ENCODE measurements around the gene MYBPH.

DNA sequence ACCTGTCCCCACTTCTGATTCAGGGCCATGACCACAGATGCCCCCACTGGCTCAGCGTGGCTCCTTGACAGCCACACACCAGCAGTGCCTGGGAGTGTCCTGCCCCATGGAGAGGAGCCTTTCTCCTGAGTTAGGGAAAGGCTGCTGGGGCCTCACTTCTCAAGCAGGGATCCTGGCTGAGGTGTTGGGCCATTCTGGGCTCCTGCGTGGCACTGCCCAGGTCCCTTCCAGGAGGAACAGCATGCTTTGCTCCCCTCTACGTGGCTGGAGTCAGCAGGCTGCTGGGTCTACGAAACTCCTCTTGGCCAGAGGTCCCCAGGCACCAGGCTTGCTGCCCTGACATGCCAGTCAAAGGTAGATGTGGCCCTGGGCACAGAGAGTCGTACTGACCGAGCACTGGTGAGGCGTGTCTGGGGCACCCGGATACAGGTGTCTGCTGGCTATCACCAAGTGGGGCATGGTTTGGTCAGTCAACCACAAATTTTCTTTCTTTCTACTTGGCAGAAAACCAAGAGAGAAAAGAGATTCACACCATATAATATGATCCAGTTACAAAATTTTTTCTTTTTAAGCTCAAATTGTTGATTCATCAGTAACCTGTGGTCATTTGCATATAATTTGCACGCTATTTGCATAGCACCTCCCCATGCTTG lies 44.0 kb downstream of the MYBPH start:
- TF ChIP-seq, protein P1, sequence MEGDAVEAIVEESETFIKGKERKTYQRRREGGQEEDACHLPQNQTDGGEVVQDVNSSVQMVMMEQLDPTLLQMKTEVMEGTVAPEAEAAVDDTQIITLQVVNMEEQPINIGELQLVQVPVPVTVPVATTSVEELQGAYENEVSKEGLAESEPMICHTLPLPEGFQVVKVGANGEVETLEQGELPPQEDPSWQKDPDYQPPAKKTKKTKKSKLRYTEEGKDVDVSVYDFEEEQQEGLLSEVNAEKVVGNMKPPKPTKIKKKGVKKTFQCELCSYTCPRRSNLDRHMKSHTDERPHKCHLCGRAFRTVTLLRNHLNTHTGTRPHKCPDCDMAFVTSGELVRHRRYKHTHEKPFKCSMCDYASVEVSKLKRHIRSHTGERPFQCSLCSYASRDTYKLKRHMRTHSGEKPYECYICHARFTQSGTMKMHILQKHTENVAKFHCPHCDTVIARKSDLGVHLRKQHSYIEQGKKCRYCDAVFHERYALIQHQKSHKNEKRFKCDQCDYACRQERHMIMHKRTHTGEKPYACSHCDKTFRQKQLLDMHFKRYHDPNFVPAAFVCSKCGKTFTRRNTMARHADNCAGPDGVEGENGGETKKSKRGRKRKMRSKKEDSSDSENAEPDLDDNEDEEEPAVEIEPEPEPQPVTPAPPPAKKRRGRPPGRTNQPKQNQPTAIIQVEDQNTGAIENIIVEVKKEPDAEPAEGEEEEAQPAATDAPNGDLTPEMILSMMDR (IDR thresholded peaks at IDR 0.05): no peak
- TF ChIP-seq POLR2AphosphoS5 (IDR thresholded peaks at IDR 0.05) (no peak), POLR2A (IDR thresholded peaks at IDR 0.05; ENCODE audit: low read depth) (no peak), EP300 (IDR thresholded peaks at IDR 0.05) (no peak)
